ENCODE results near the gene CAMK1D.

Gene CAMK1D

DNA sequence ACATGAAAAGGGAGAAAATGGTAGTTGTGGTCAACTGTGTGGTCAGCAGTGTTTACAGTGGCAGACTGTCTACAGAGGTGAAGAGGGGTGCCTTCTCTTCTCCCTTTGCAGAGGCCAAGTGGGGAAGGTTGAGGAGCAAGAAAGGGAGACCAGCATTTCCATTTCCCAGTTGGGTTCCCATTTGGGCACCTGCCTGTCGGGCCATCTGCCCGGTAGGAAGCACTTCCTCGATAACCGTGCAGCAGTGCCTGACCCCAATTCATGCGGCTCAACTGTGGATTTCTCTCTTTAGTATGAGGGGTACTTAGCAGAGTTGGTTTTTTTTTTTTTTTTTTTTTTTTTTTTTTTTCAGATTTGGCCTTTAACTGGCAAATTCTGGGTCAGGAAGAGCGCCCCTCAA, 525.2 kb downstream of the CAMK1D start:
- no peaks in the 10 kb centered on the region for H3K9me3 ChIP-seq (ENCODE audit: control insufficient read depth, insufficient read depth, low read length)
- no peak overlapping the region for H3K27ac ChIP-seq (ENCODE audit: low read depth, low read length)
- H3K9ac ChIP-seq (ENCODE audit: low read depth, low read length) = no peak overlapping the region
- no peaks in the 10 kb centered on the region for H3K4me1 ChIP-seq (ENCODE audit: control insufficient read depth, insufficient read depth, low read length)
- no peak overlapping the region for H3K4me3 ChIP-seq (ENCODE audit: low read depth, low read length)
- no peaks in the 10 kb centered on the region for H3K36me3 ChIP-seq (ENCODE audit: control insufficient read depth, insufficient read depth, low read length)
- H3K27me3 ChIP-seq (ENCODE audit: control insufficient read depth, insufficient read depth, low read length) = no peaks in the 10 kb centered on the region

- H3K27me3 ChIP-seq (ENCODE audit: control insufficient read depth, insufficient read depth, low read length) = no peaks in the 10 kb centered on the region
- H3K9ac ChIP-seq (ENCODE audit: low read depth, low read length) = no peak overlapping the region
- H3K4me3 ChIP-seq (ENCODE audit: low read depth, low read length) = no peak overlapping the region
- no peaks in the 10 kb centered on the region for H3K9me3 ChIP-seq (ENCODE audit: control insufficient read depth, insufficient read depth, low read length)
- H3K4me1 ChIP-seq (ENCODE audit: control insufficient read depth, insufficient read depth, low read length) = no peaks in the 10 kb centered on the region
- no peaks in the 10 kb centered on the region for H3K36me3 ChIP-seq (ENCODE audit: control insufficient read depth, insufficient read depth, low read length)
- no peak overlapping the region for H3K27ac ChIP-seq (ENCODE audit: low read depth, low read length)
Observed at GRCh38 chr10:12875100-12875499, 525.8 kb downstream of the CAMK1D start.

DNA sequence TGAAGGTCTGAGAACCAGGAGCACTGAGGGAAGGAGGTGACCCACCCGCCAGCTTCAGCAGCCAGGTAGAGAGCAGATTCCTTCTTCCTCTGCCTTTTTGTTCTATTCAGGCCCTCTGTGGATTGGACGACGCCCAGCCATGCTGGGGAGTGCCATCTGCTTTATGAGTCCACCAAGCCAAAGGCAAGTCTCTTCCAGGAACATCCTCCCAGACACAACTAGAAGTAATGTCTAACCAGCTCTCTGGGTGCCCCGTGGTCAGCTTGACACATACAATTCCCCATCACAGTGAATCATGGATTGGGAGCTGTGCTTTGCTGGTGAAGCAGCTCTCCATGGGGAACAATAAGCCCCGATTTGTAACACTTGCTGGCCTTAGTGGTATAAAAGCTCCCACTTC, 526.9 kb downstream of the CAMK1D start:
- Histone ChIP-seq H3K9me3 (ENCODE audit: control insufficient read depth, insufficient read depth, low read length) (no peaks in the 10 kb centered on the region), H3K4me3 (ENCODE audit: low read depth, low read length) (no peak overlapping the region), H3K27ac (ENCODE audit: low read depth, low read length) (no peak overlapping the region), H3K36me3 (ENCODE audit: control insufficient read depth, insufficient read depth, low read length) (no peaks in the 10 kb centered on the region), H3K4me1 (ENCODE audit: control insufficient read depth, insufficient read depth, low read length) (no peaks in the 10 kb centered on the region), H3K27me3 (ENCODE audit: control insufficient read depth, insufficient read depth, low read length) (no peaks in the 10 kb centered on the region), H3K9ac (ENCODE audit: low read depth, low read length) (no peak overlapping the region)

GRCh38 chr10:12877150-12877549, 527.8 kb downstream of the CAMK1D start:
- Histone ChIP-seq H3K27ac (ENCODE audit: low read depth, low read length) (no peak overlapping the region), H3K36me3 (ENCODE audit: control insufficient read depth, insufficient read depth, low read length) (no peaks in the 10 kb centered on the region), H3K4me1 (ENCODE audit: control insufficient read depth, insufficient read depth, low read length) (no peaks in the 10 kb centered on the region), H3K9me3 (ENCODE audit: control insufficient read depth, insufficient read depth, low read length) (no peaks in the 10 kb centered on the region), H3K4me3 (ENCODE audit: low read depth, low read length) (no peak overlapping the region), H3K27me3 (ENCODE audit: control insufficient read depth, insufficient read depth, low read length) (no peaks in the 10 kb centered on the region), H3K9ac (ENCODE audit: low read depth, low read length) (no peak overlapping the region)

GRCh38 chr10:12880423-12880822, 531.1 kb downstream of the CAMK1D start:
- Histone ChIP-seq H3K4me1 (ENCODE audit: control insufficient read depth, insufficient read depth, low read length) (no peaks in the 10 kb centered on the region), H3K27ac (ENCODE audit: low read depth, low read length) (no peak overlapping the region), H3K9me3 (ENCODE audit: control insufficient read depth, insufficient read depth, low read length) (no peaks in the 10 kb centered on the region), H3K27me3 (ENCODE audit: control insufficient read depth, insufficient read depth, low read length) (no peaks in the 10 kb centered on the region), H3K9ac (ENCODE audit: low read depth, low read length) (no peak overlapping the region), H3K4me3 (ENCODE audit: low read depth, low read length) (no peak overlapping the region), H3K36me3 (ENCODE audit: control insufficient read depth, insufficient read depth, low read length) (no peaks in the 10 kb centered on the region)

GRCh38 chr10:12884851-12885250, 535.5 kb downstream of the CAMK1D start:
- no peaks in the 10 kb centered on the region for H3K36me3 ChIP-seq (ENCODE audit: control insufficient read depth, insufficient read depth, low read length)
- no peak overlapping the region for H3K4me3 ChIP-seq (ENCODE audit: low read depth, low read length)
- no peak overlapping the region for H3K27ac ChIP-seq (ENCODE audit: low read depth, low read length)
- H3K9me3 ChIP-seq (ENCODE audit: control insufficient read depth, insufficient read depth, low read length) = no peaks in the 10 kb centered on the region
- H3K9ac ChIP-seq (ENCODE audit: low read depth, low read length) = no peak overlapping the region
- no peaks in the 10 kb centered on the region for H3K27me3 ChIP-seq (ENCODE audit: control insufficient read depth, insufficient read depth, low read length)
- peaks cover 2% of the 10 kb centered on the region; the same call in 1 of the 2 replicates for H3K4me1 ChIP-seq (ENCODE audit: control insufficient read depth, insufficient read depth, low read length)

All from HUES48 (cell line).